PFSK-1 (cell line): ENCODE data around the gene ERBB4.

Experiments
- FOXP2 ChIP-seq: optimal IDR thresholded peaks from 2 replicates; pipeline ENCODE3; 2011; ENCODE audit warnings: borderline replicate concordance, control low read depth, inconsistent platforms; ENCODE audit not compliant: insufficient read depth; ENCODE audit errors: extremely low read length, extremely low read depth
- POLR2AphosphoS5 ChIP-seq: IDR thresholded peaks from 2 replicates; pipeline ENCODE4 v1.6.1; 2012; ENCODE audit warnings: low read depth, mild to moderate bottlenecking, control low read depth, low read length, moderate library complexity
- SIN3A ChIP-seq: IDR thresholded peaks from 2 replicates; pipeline ENCODE4 v1.6.1; 2012; ENCODE audit warnings: mild to moderate bottlenecking, low read length, moderate library complexity, borderline replicate concordance; ENCODE audit not compliant: insufficient read depth
- TAF1 ChIP-seq: IDR thresholded peaks from 2 replicates; pipeline ENCODE4 v1.6.1; 2012; ENCODE audit warnings: low read length, control low read depth, borderline replicate concordance; ENCODE audit not compliant: insufficient read depth
- TF ChIP-seq, protein P1 (sequence below), 2 experiments: IDR thresholded peaks; 2 replicates each; pipeline versions ENCODE4 v1.6.1 to v1.8.0; 2011 to 2012; ENCODE audit warnings: low read depth in 2 of 2, low read length in 2 of 2, control low read depth in 1 of 2, inconsistent platforms in 1 of 2, mild to moderate bottlenecking in 1 of 2, moderate library complexity in 1 of 2; ENCODE audit not compliant: insufficient read depth in 1 of 2

Gene ERBB4

DNA sequence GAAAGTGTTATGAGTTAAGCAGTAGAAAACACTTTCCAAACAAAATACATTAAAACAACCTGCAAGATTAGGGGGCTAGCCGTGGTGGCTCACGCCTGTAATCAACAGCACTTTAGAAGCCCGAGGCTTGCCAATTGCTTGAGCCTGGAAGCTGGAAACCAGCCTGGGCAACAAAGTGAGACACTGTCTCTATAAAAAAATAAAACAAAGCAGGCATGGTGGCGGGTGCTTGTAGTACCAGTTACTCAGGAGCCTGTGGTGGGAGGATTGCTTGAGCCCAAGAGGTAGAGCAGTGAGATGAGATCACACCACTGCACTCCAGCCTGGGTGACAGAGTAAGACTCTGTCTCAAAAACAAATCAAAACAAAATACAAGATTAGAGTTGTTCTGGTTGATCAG is 208.3 kb downstream of the ERBB4 start:
- TF ChIP-seq SIN3A = no peak
- no peak for TF ChIP-seq POLR2AphosphoS5
- no peak for TF ChIP-seq FOXP2
- TF ChIP-seq TAF1 = no peak
- TF ChIP-seq, protein P1, sequence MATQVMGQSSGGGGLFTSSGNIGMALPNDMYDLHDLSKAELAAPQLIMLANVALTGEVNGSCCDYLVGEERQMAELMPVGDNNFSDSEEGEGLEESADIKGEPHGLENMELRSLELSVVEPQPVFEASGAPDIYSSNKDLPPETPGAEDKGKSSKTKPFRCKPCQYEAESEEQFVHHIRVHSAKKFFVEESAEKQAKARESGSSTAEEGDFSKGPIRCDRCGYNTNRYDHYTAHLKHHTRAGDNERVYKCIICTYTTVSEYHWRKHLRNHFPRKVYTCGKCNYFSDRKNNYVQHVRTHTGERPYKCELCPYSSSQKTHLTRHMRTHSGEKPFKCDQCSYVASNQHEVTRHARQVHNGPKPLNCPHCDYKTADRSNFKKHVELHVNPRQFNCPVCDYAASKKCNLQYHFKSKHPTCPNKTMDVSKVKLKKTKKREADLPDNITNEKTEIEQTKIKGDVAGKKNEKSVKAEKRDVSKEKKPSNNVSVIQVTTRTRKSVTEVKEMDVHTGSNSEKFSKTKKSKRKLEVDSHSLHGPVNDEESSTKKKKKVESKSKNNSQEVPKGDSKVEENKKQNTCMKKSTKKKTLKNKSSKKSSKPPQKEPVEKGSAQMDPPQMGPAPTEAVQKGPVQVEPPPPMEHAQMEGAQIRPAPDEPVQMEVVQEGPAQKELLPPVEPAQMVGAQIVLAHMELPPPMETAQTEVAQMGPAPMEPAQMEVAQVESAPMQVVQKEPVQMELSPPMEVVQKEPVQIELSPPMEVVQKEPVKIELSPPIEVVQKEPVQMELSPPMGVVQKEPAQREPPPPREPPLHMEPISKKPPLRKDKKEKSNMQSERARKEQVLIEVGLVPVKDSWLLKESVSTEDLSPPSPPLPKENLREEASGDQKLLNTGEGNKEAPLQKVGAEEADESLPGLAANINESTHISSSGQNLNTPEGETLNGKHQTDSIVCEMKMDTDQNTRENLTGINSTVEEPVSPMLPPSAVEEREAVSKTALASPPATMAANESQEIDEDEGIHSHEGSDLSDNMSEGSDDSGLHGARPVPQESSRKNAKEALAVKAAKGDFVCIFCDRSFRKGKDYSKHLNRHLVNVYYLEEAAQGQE (IDR thresholded peaks at IDR 0.05; ENCODE audit: insufficient read depth in 1 of 2, low read depth in 2 of 2, low read length in 2 of 2) = no peak

DNA sequence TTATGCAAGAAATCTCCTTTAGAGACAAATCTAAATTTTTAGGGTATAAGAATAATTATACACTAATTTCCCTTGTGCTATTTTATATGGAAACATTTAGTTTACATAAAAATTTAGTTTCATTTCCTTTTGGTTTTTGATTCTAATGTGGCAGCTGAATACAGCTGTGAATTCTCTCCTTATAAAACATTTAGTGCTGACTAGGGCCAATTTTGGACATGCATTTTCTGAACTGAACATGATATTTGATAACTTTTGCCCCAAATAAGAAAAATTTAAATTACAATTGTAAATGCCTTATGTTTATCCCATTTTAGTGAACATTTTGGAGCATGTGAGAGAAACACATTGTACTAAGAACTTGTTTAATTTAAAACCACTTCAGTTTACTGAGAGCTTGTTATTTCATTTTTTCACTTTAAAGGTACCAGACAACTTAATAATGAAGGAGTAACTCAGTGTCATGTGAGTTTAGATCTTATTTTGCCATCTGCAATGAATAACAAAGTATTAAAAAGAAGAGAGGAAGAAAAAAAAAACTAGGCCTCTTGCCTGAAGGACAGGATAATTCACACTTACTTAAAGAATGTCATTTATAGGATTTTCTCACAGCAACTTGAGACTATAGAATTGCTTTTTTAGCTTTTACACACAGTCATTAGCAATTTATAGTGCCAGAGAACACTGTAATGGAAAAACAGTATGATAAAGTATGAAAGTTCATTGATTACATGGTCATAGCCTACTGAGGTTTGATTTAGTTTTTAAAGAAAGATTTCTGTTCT is 209.7 kb downstream of the ERBB4 start:
- TF ChIP-seq, protein P1 (IDR thresholded peaks at IDR 0.05; ENCODE audit: insufficient read depth in 1 of 2, low read depth in 2 of 2, low read length in 2 of 2) = no peak
- TF ChIP-seq FOXP2 (no peak), SIN3A (no peak), POLR2AphosphoS5 (no peak), TAF1 (no peak)

DNA sequence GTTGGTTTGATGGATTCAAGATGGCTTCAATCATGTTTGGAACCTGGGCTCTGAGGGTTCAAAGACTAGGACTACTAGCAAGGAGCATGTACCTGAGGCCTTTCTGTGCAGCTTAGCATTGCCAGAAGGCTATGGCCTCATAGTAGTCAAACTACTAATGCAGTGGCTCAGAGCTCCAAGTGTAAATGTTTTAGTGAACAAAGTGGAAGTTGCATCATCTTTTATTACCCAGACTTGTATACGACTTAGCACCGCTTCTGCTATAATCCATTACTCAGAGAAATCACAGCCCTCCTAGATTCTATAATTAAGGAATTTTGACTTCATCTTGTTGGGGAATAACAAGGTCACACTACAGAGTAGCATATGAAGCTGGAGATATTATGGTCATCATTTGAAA is 210.5 kb downstream of the ERBB4 start:
- TF ChIP-seq SIN3A (no peak), FOXP2 (no peak)

- TF ChIP-seq TAF1 = no peak
- no peak for TF ChIP-seq FOXP2
- TF ChIP-seq, protein P1 (IDR thresholded peaks at IDR 0.05; ENCODE audit: insufficient read depth in 1 of 2, low read depth in 2 of 2, low read length in 2 of 2) = no peak
Measured at GRCh38 chr2:212327171-212327809, 211.3 kb downstream of the ERBB4 start.

- TF ChIP-seq, protein P1 (IDR thresholded peaks at IDR 0.05; ENCODE audit: insufficient read depth in 1 of 2, low read depth in 2 of 2, low read length in 2 of 2) = no peak
- no peak for TF ChIP-seq FOXP2
- TF ChIP-seq SIN3A = no peak
Measured at GRCh38 chr2:212318636-212319035, 220.0 kb downstream of the ERBB4 start.
